Measurements from ENCODE around the gene CYTH1.

Gene CYTH1, protein sequence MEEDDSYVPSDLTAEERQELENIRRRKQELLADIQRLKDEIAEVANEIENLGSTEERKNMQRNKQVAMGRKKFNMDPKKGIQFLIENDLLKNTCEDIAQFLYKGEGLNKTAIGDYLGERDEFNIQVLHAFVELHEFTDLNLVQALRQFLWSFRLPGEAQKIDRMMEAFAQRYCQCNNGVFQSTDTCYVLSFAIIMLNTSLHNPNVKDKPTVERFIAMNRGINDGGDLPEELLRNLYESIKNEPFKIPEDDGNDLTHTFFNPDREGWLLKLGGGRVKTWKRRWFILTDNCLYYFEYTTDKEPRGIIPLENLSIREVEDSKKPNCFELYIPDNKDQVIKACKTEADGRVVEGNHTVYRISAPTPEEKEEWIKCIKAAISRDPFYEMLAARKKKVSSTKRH

DNA sequence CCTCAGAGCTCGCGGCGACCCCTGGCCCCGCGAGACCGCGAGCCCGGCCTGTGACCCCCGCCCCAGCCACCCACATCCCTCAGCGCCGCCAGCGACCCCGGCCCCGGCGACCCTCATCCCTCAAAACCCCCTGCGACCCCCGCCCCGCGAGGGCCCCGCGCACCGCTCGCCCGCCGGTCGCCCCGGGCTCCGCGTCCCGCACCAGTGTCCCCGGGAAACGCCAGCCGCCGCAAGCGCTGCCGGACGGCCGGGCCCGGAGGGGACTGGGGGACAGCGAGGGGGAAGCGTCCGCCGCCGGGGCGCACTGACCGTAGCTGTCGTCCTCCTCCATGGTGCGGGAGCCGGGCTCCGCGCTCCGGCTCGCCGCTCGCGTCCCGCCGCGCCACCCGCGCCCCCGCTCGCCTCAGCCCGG, at the start of gene CYTH1:
Gene CYTH1 (minus strand): TSS at position 381 of the 412 bp plus-strand sequence. CDS start 50 bp downstream, at position 331.
- DNase-seq (ENCODE audit: low spot score) = no peak

DNA sequence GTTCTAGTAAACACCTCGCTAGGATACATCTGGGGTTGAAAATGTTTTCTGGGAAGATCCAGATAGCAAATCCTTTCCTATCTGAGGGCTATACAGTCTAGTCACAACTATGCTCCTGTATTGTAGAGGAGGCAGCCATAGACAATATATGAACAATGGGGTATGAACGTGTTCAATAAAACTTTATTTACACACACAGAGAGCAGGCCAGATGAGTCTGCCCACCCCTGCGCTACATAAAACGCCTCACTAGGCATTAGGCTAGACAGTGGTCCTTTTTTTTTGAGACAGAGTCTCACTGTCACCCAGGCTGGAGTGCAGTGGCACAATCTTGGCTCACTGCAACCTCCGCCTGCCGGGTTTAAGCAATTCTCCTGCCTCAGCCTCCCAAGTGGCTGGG, 47.4 kb upstream of the CYTH1 start:
- DNase-seq (ENCODE audit: low spot score) = no peak

DNA sequence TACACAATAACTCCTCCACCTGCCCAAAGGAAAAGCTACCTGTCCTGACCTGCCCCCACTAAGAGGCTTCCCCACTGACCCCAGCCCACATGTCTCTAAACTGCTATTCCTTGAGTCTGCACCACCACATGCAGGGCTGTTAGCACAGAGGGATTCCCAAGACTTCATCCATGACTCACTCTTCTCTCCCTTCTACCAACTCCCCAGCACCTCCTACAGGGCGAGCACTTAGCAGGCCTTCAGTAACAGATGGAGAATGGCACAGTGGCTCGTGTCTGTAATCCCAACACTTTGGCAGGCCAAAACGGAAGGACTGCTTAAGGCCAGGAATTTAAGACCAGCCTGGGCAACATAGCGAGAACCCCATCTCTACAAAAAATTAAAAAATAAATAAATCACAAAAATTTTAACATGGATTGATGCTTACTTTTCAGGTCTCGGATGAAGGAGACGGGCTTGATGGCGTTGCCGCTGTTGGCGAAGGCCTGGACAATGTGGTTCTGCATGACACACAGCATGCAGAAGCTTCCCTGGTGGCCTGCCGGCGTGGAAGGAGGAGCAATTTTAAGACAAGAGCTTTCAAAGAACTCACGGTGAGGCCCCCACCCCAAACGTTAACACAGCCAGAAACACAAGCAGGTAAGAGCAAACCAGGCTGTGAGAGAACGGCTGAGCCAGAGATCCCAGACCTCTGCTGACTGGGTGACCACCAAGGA, 46.6 kb upstream of the CYTH1 start:
- no peak for DNase-seq (ENCODE audit: low spot score)

DNA sequence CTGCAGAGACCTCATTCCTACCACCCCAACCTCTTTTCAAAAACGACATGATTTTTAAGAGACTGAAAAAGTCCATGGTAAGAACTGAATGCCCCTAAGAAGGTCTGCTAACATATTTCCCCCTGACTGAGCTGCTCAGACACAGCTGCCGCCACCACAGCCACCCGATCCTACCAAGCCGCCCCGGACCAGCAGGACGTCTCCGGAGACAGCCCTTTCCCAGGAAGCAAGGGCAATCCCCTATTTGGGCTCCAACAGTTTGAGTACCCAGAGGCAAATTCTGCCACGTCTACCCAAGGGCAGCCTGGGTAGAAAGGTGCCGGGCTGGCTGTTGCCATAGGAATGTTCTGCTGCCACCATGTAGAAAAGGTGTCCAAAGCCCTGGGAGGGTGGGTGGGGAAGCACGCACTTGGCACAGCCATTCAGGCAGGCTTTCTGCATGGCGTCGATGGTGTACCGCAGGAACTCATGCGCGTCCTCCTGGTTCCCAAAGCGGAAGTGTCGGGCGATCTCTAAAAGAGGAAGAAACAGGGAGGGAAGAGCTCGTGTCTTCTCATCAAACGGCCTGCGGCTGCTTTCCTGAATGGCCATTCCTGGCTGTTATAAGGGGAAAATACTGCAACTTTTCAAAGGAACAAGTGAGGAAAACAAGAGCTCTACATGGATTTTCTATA, 44.9 kb upstream of the CYTH1 start:
- peak; percentile 64 for DNase-seq (ENCODE audit: low spot score)

DNA sequence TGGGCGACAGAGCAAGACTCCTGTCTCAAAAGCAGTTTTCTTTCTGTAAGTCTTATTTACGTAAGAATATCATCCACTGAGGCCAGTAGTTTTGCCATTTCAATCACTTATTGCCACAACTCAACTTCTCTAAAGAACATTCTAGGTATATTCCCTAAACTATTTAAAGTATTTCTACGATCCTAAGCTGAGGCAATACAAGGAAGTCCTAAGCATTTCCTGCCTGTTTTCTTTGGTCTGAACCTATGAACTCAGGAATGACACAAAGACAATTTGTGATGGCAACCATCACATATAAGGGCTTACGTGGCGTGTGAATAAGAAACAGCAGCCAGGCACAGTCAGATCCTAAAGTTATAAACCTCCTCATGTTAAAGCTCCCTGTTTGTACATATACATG, 44.3 kb upstream of the CYTH1 start:
- DNase-seq (ENCODE audit: low spot score) = no peak

DNA sequence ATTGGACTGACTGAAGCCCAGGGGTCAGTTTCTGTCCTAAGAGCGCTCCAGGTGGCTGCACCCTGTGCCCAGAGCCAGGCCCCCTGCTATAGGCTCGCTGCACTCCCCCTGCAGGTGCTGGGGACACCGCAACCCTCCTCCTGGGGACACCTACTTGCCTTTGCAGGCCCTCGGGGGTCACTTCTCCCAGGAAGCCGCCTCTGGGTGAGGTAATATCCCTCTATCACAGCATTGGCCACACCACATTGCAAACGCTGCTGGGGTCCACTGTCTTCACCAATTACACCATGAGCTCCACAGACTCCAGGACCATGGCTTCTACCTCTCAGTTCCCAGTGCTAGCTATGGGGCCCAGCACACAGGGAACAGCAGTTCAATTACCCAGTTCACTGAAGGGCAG, 43.6 kb upstream of the CYTH1 start:
- DNase-seq (ENCODE audit: low spot score) = no peak

DNA sequence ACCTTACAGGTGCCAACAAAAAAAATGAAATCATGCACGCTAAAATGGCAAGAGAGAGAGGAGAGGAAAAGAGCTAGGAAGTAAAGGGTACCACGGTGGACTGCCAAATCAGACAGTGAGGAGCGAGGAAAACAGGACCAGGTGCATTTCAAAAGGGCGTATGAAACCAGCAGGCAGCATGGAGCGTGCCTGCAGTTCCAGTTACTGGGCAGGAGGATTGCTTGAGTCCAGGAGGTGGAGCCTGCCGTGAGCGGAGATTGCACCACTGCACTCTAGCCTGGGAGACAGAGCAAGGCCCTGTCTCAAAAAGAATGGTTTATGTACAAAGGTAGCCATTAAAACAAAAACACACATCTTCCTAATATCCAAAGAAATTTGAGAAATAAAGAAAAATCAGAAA, 42.2 kb upstream of the CYTH1 start:
- no peak for DNase-seq (ENCODE audit: low spot score)

DNA sequence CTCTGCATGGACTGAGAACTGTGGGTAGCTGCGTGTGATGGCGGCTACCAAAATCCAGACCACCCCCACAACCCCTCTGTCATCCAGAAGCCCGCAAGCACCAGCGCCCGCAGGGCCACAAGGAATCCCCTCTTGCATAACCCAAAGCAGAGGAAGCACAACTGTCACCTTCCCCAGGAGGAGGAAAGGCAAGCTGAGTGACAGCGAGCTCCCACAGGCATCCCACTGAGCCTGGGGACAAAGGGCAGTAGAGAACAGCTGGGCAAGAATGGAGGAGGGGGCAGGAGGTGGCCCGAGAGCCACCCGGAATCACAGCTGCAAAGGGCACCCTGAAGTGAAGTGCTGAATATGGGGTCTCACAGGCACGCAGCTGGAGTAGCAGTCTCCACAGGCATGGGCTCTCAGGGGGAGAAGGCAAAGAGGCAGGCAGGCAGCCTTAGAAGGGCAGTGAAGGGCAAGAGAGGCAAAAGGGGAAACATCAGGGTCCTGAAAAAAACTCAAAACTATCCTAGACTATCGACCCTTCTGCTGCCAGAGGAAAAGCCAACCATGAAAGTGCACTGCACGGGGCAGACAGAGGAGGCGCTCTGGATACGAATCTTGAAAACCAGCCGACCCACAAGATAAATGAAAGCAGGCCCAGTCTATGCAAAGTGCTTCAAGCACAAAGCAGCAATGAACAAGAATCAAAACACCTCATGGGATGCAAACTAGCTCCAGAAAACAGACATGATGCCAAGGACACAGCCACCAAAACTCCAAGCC, 41.4 kb upstream of the CYTH1 start:
- DNase-seq (ENCODE audit: low spot score) = no peak

DNA sequence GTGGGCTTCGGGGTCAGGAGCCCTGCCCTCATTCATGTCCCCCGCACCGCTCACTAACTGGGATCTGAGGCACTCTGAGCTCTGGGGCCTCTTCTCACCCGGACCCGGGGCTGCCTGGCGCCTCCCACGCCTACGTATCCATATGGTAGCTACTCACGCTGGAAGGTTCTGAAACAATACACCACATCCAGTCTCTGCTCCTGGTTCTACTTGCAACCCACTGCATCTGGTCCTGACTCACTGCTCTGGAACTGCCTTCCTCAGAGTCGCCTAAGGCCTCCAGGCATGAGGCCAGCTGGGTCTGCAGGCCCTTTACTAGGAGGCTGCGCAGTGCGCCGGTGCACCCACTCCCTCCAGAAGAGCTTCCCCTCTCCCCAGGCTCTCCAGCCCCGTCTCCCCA, 40.5 kb upstream of the CYTH1 start:
- DNase-seq (ENCODE audit: low spot score) = peak; percentile 82

DNA sequence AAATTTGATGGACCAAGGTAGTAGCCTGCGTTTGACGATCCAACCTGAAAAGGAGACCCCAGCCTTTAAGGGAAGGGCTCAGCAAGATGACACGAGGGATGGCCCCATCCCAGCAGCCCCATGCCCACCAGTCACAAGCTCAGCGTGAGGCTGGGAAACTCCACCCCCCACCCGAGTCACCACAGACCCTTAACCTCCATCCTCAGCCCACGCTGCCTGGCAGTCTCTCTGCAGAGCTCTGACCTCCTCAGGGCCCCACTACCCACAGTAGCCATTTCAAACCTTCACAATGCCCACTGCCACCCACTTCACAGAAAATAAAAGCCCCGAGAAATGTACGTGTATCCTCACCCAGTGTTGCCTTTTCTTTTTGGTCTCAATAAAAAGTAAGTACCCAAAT, 39.9 kb upstream of the CYTH1 start:
- DNase-seq (ENCODE audit: low spot score) = no peak

DNA sequence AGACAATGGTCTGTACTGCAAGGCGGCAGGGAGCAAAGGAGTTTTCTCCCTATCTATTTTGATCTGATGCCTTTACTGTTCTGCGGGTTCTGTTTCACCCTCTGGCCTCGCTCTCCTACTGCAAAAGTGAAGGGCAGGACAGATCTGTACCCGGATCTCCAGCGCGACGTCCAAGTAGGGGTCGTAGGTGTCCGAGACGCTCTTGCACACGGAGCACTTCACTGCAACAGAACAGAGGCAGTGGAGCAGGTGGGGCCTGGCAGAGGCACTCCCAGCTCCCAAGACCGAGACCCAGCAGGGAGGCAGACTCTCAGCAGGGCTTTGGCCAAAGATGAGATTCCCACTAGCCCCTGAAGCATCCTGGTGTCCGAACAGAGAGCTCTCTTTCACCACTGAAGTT, 38.8 kb upstream of the CYTH1 start:
- DNase-seq (ENCODE audit: low spot score) = no peak

DNA sequence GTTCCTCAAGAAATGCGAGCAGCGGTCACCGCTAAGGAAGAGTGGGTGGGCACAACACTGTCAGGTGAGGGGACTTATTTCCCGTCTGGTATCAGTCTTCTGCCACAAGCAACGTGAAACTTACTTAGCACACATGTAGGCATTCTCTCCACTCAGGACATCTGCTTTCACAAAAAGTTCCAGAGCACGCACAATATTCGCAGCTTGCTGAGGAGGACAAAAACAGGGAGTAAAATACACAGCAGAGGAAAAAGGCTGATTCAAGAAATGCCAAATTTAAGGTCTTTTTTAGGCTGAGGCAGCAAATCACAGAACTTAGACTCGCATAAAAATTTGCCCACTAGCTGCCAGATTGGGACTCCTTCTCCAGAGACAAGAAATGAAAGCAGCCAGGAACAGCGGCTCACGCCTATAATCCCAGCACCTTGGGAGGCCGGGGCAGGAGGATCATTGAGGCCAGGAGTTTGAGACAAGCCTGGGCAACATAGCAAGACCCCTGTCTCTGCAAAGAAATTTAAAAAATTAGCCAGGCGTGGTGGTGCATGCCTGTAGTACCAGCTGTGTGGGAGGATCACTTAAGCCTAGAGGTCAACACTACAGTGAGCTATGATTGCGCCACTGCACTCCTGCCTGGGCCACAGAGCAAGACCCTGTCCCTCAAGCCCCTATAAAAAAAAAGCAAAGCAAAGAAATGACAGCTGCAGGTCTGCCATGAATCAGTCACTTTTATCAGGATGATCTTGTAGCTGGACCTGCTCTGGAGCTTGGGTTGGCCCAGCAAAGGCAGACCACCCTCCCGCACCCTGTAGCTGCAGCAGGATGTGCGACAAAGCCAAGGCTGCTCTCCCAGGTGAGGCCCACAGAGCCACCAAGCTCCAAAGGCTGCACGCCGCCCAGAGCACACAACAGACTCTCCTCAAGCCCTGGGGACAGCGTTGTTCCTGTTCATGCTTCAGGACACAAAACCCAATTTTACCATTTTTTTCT, 38.0 kb upstream of the CYTH1 start:
- no peak for DNase-seq (ENCODE audit: low spot score)

DNA sequence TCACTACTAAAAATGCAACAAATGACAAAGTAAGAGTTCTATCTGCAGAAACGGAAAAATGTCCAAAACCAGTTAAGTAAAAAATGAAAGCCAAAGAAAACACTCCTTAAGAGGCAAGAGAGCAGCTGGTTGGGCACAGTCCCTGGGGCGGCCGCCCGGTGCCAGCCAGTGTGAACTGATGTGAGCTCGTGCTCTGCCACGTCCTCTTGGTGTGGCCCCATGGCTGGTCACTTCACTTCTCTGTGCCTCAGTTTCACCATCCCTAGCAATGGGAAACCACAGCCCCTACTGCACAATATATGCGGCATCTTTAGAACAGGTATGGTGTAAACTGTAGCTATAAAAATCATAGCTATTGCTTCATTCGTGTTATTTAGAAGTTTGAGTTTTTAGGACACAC, 37.3 kb upstream of the CYTH1 start:
- DNase-seq (ENCODE audit: low spot score) = no peak

DNA sequence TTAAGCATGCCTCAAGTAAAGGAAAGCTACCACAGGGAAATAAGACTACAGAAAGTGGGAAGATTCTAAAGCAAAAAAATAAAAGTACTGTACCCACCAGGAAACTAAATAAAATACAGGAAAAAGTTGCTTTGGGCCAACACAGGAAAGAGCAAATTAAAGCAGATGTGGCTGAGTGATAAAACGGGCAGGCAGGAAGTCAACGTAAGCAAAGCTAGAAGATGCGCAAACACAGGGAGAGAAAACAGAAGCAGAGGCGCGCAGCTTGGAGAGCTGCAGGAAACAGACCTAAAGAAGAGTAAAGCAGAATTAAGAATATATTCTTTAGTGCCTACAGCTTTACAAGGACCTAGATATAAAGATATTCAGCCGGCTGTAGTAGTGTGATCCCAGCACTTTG, 36.9 kb upstream of the CYTH1 start:
- DNase-seq (ENCODE audit: low spot score) = no peak

DNA sequence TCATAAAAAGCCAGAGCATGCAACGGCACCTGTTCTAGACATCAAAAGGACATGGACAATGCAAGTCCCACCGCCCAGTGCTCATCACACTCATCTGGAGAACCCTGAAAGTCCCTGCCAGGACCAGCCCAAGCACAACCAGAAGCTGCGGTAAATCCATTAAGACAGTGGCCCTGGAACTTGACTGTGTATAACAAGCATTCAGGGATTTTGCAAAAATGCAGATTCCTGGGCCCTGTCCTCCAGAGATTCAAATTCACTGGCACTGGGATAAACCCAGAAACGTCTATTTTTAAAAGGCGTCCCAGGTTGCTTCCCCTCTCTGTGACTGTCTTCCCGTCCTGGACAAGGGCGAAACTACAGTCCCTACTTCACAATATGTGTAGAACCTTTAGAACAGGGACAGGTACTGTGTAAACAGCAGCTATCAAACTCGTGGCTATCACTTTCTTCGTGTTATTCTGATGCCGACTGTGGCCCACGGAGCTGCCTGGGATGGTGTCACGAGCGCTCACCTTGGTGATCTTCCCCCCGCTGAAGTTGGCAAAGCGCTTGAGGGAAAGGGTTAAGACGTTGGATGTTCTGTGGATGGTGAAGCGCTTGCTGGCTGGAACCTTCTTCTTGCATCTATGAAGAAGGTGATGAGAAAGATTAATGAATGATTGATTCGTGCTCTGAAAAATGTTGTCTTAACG, 36.2 kb upstream of the CYTH1 start:
- no peak for DNase-seq (ENCODE audit: low spot score)

DNA sequence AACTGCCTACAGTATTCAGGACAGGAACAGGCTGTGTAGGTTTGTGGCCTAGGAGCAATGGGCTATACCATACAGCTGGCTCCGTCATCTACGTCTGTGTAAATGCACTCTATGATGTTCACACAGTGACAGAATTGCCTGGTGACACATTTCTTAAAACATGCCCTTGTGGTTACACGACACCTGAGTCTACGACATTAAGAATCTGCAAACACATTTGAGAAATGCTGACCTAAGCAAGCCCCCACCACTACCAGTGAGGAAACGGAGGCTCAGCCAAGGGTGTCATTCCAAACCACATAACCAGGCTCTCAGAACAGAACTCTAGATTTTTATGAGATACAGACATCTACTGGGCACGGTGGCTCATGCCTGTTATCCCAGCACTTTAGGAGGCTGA, 35.0 kb upstream of the CYTH1 start:
- no peak for DNase-seq (ENCODE audit: low spot score)

DNA sequence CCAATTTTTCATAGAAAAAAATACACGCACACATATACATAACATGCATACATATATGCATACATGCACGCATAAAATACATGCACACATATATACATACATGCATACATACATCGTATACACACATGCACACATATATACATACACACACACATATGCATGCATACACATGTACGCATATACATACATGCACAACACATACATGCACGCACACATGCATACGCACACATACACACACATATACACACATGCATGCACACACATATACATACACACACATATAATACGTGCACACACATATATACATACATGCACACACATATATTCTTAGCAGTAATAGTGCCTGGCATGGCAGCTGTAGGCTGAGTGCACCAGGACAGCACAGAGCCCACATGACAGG, 33.6 kb upstream of the CYTH1 start:
- no peak for DNase-seq (ENCODE audit: low spot score)

DNA sequence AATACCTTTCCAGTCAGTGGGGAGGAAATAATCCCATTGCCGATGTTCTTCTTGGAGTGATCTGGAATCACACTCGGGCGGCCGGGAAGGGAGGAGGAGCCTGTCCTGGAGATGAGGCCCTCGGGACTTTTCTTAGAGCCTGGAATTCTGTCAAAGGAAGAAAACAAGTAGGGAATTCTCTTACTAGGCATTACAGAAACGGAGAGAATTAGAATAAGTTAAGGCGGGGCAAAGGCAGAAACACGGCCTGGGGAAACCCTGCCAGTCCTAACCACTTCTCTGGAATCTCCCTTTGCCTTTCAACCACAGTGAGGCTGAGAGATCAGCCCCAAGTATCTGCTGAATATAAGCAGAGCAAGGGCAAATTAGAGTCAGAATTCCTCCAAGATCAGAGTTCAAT, 30.8 kb upstream of the CYTH1 start:
- DNase-seq (ENCODE audit: low spot score) = no peak

DNA sequence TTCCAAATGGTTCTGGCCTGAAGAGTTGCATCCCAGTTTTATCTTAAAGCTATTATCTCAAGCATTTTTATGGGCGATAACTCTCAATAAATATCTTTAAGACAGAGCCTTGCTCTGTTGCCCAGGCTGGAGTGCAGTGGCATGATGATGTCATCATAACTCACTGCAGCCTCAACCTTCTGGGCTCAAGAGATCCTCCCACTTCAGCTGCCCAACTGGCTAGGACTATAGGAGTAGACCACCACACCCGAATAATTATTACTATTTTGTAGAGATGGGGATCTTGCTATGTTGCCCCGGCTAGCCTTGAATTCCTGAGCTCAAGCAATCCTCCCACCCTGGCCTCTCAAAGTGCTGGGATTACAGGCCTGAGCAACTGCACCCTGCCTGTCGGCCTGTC, 26.1 kb upstream of the CYTH1 start:
- DNase-seq (ENCODE audit: low spot score) = no peak

DNA sequence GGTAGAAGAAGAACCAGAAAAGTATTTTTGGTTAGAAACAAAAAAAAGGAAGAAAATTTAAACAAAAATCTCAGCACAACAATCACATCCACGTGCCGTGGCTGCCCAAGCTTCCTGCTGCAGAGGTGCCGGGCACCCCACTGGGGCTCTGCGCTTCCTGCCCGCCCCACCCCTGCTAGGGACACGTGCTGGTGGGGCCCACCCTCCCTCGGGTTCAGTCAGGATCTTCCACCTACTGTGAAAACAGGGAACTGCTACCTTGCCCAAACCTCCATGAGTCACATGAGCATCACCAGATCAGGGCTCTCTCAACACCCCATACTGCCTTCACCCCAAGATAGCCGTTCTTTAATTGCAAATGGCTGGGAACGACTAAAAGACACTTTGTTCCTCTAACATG, 24.4 kb upstream of the CYTH1 start:
- no peak for DNase-seq (ENCODE audit: low spot score)

DNA sequence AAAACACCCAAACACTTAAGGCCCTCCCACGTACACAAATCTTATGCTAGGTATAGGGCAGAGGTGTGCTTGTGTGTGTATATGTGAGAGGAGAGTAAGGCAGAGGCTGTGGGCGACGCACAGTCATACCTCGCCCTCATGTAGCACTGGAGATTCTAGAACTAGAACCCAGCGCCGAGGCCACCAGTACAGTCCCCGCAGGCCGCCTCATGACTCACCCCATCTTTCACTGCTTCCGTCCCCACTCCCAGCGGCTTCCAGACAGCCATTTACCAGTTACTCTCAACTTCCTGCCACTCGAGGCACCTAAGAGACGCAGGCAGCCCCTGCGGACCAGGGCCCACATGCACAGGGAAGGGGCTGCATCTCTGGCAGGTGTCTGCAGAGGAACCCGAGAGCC, 23.2 kb upstream of the CYTH1 start:
- DNase-seq (ENCODE audit: low spot score) = no peak

Data from Ammon's horn (tissue), 1 donor.